CD4-positive, alpha-beta T cell treated with Interferon alpha-2 for 1 hour (primary cell): ENCODE measurements around the gene ANO3.

Source experiments
- DNase-seq, 2 donors: peaks; one replicate each; pipeline ENCODE4 v3.0.0-alpha.2; 2020 to 2022

The ANO3 gene

GRCh38 chr11:26365284-26365683 lies 33.4 kb downstream of the ANO3 start:
- no peak for DNase-seq

- no peak for DNase-seq
These were observed 45.7 kb downstream of the ANO3 start for GRCh38 chr11:26377619-26378018.

GRCh38 chr11:26399336-26399735 lies 67.4 kb downstream of the ANO3 start:
- DNase-seq = no peak

GRCh38 chr11:26410706-26411366 lies 78.9 kb downstream of the ANO3 start:
- DNase-seq = no peak

- DNase-seq = no peak
These were observed 81.0 kb downstream of the ANO3 start for GRCh38 chr11:26412955-26413354.

- no peak for DNase-seq
These were observed 86.5 kb downstream of the ANO3 start for GRCh38 chr11:26418386-26418912.

- DNase-seq = no peak
These were observed 88.4 kb downstream of the ANO3 start for GRCh38 chr11:26420331-26420730.

- DNase-seq = no peak
These were observed 92.3 kb downstream of the ANO3 start for GRCh38 chr11:26424255-26424654.

GRCh38 chr11:26439854-26440253 lies 107.9 kb downstream of the ANO3 start:
- DNase-seq = no peak

GRCh38 chr11:26442131-26442530 lies 110.2 kb downstream of the ANO3 start:
- DNase-seq = no peak

GRCh38 chr11:26443617-26444016 lies 111.7 kb downstream of the ANO3 start:
- DNase-seq = no peak

GRCh38 chr11:26457636-26458035 lies 125.7 kb downstream of the ANO3 start:
- no peak for DNase-seq

GRCh38 chr11:26465274-26465673 lies 133.3 kb downstream of the ANO3 start:
- no peak for DNase-seq

GRCh38 chr11:26467506-26467905 lies 135.6 kb downstream of the ANO3 start:
- no peak for DNase-seq

- no peak for DNase-seq
These were observed 139.1 kb downstream of the ANO3 start for GRCh38 chr11:26470992-26471391.

- DNase-seq = no peak
These were observed 141.6 kb downstream of the ANO3 start for GRCh38 chr11:26473216-26474194.

- DNase-seq = no peak
These were observed 142.5 kb downstream of the ANO3 start for GRCh38 chr11:26474401-26474800.

GRCh38 chr11:26477396-26477795 lies 145.5 kb downstream of the ANO3 start:
- no peak for DNase-seq

GRCh38 chr11:26478710-26479109 lies 146.8 kb downstream of the ANO3 start:
- no peak for DNase-seq

- no peak for DNase-seq
These were observed 148.1 kb downstream of the ANO3 start for GRCh38 chr11:26480041-26480440.

GRCh38 chr11:26483108-26483507 lies 151.2 kb downstream of the ANO3 start:
- DNase-seq = no peak

GRCh38 chr11:26490546-26490945 lies 158.6 kb downstream of the ANO3 start:
- no peak for DNase-seq

GRCh38 chr11:26493616-26494015 lies 161.7 kb downstream of the ANO3 start:
- DNase-seq = no peak

- DNase-seq = no peak
These were observed 175.3 kb downstream of the ANO3 start for GRCh38 chr11:26507229-26507628.
